H1 (cell line): ENCODE measurements around the gene RPGR. TPM values are rescaled to one million over a fixed set of nuclear protein-coding genes. Genes with fewer than 3 reads are reported as not detected.

ENCODE experiments used
- CTCF ChIA-PET: fragments of 300-600 bp; sonication (Branson Sonifier 250); formaldehyde crosslinking; loops from one replicate; lab custom pipeline; 2021; ENCODE audit not compliant: partially characterized antibody; lab: Charles Lee
- POLR2A ChIA-PET: fragments of 300-600 bp; sonication (Branson Sonifier 250); formaldehyde crosslinking; loops from one replicate; lab custom pipeline; 2021; ENCODE audit warnings: inconsistent platforms; ENCODE audit not compliant: partially characterized antibody; lab: Charles Lee
- DNase-seq, 2 experiments: peaks; one replicate each; pipeline versions ENCODE4 v3.0.0 to v3.0.0-alpha.2; 2010 to 2022; ENCODE audit warnings: low spot score in 2 of 2, low read depth in 1 of 2, mixed read lengths in 1 of 2
- FAIRE-seq: peaks from 2 replicates; lab custom pipeline; 2011; peaks lifted over from hg19 to GRCh38; lab: Jason Lieb, UNC
- H2AFZ ChIP-seq: 2 replicates; pipeline ENCODE4 v1.8.1; 2012; ENCODE audit warnings: low read length, inconsistent platforms
- H2AK5ac ChIP-seq: 2 replicates; pipeline ENCODE4 v1.6.1; 2013; ENCODE audit warnings: low read depth, low read length
- H2BK120ac ChIP-seq: replicated peaks from 2 replicates; pipeline ENCODE3; 2013; ENCODE audit warnings: low read depth, low read length, inconsistent platforms
- H2BK12ac ChIP-seq: 2 replicates; pipeline ENCODE4 v1.6.1; 2013; ENCODE audit warnings: low read depth, low read length
- H2BK15ac ChIP-seq: 2 replicates; pipeline ENCODE4 v1.6.1; 2013; ENCODE audit warnings: low read length
- H2BK20ac ChIP-seq: 2 replicates; pipeline ENCODE4 v1.6.1; 2013; ENCODE audit warnings: low read length
- H2BK5ac ChIP-seq: 2 replicates; pipeline ENCODE4 v1.6.1; 2013; ENCODE audit warnings: low read depth, low read length
- H3K14ac ChIP-seq: 2 replicates; pipeline ENCODE4 v1.6.1; 2013; ENCODE audit warnings: inconsistent platforms; ENCODE audit not compliant: insufficient read length
- H3K18ac ChIP-seq: 2 replicates; pipeline ENCODE4 v1.6.1; 2013; ENCODE audit warnings: low read length; ENCODE audit errors: extremely low read depth
- H3K23ac ChIP-seq: 2 replicates; pipeline ENCODE4 v1.6.1; 2013; ENCODE audit warnings: inconsistent platforms; ENCODE audit not compliant: insufficient read length
- H3K23me2 ChIP-seq: 2 replicates; pipeline ENCODE4 v1.6.1; 2013; ENCODE audit warnings: low read depth, low read length
- H3K27ac ChIP-seq: 2 replicates; pipeline ENCODE4 v1.6.1; 2011; ENCODE audit warnings: low read depth, low read length, inconsistent platforms
- H3K27me3 ChIP-seq, 4 experiments: replicated peaks in 1 of 4; 1 replicate in 1 of 4; 2 replicates in 3 of 4; pipeline versions ENCODE4 v1.6.1 to v1.8.1; 2011 to 2013; ENCODE audit warnings: low read length in 3 of 4, mild to moderate bottlenecking in 3 of 4, inconsistent platforms in 2 of 4, mixed read lengths in 2 of 4, moderate library complexity in 1 of 4; ENCODE audit not compliant: control insufficient read depth in 3 of 4, insufficient read depth in 3 of 4; ENCODE audit errors: extremely low read depth in 1 of 4
- H3K36me3 ChIP-seq, 4 experiments: 2 replicates each; pipeline versions ENCODE4 v1.6.1 to v1.8.1; 2011 to 2013; ENCODE audit warnings: mild to moderate bottlenecking in 4 of 4, low read length in 3 of 4, moderate library complexity in 2 of 4, control low read depth in 1 of 4, inconsistent platforms in 1 of 4; ENCODE audit not compliant: insufficient read depth in 4 of 4, control insufficient read depth in 2 of 4
- H3K4ac ChIP-seq: replicated peaks from 2 replicates; pipeline ENCODE3; 2013; ENCODE audit warnings: low read length, low read depth, mixed read lengths, inconsistent platforms; ENCODE audit not compliant: insufficient read length
- H3K4me1 ChIP-seq, 4 experiments: replicated peaks in 1 of 4; 1 replicate in 1 of 4; 2 replicates in 3 of 4; pipeline versions ENCODE4 v1.6.1 to v1.8.1; 2011 to 2013; ENCODE audit warnings: low read length in 3 of 4, inconsistent platforms in 2 of 4, mixed read lengths in 1 of 4; ENCODE audit not compliant: insufficient read depth in 4 of 4, control insufficient read depth in 3 of 4
- H3K4me2 ChIP-seq, 2 experiments: 2 replicates each; pipeline versions ENCODE4 v1.6.1 to v1.8.1; 2011 to 2013; ENCODE audit warnings: low read depth in 2 of 2, low read length in 2 of 2, control low read depth in 1 of 2, inconsistent platforms in 1 of 2, mild to moderate bottlenecking in 1 of 2; ENCODE audit not compliant: insufficient read depth in 1 of 2
- H3K4me3 ChIP-seq, 4 experiments: fragments of 200-600, 300-600 bp in 1 of 4; sonication (generic), shearing (Covaris generic), sonication (Bioruptor Twin) in 1 of 4; 2 replicates each; pipeline versions ENCODE4 v1.5.1 to v1.8.1; 2011 to 2016; ENCODE audit warnings: low read length in 4 of 4, low read depth in 3 of 4, control low read depth in 2 of 4, inconsistent platforms in 2 of 4, mild to moderate bottlenecking in 2 of 4, mixed read lengths in 1 of 4, moderate library complexity in 1 of 4; ENCODE audit not compliant: insufficient read depth in 2 of 4; ENCODE audit errors: extremely low read depth in 1 of 4
- H3K56ac ChIP-seq: replicated peaks from 2 replicates; pipeline ENCODE3; 2013; ENCODE audit warnings: low read depth, mild to moderate bottlenecking, mixed read lengths, low read length, inconsistent platforms; ENCODE audit not compliant: insufficient read length
- H3K79me1 ChIP-seq: 2 replicates; pipeline ENCODE4 v1.6.1; 2013; ENCODE audit warnings: low read depth, low read length, control low read depth
- H3K79me2 ChIP-seq, 2 experiments: 2 replicates each; pipeline versions ENCODE4 v1.6.1 to v1.8.1; 2012 to 2013; ENCODE audit warnings: low read length in 2 of 2, mild to moderate bottlenecking in 2 of 2, inconsistent platforms in 1 of 2; ENCODE audit not compliant: insufficient read depth in 2 of 2, control insufficient read depth in 1 of 2
- H3K9ac ChIP-seq, 4 experiments: replicated peaks in 1 of 4; 1 replicate in 1 of 4; 2 replicates in 3 of 4; pipeline versions ENCODE4 v1.6.1 to v1.8.1; 2011 to 2013; ENCODE audit warnings: low read depth in 3 of 4, low read length in 3 of 4, control low read depth in 2 of 4, mild to moderate bottlenecking in 2 of 4, moderate library complexity in 2 of 4, inconsistent platforms in 1 of 4; ENCODE audit errors: extremely low read depth in 1 of 4
- H3K9me3 ChIP-seq, 2 experiments: 2 replicates each; pipeline versions ENCODE4 v1.6.1 to v1.8.1; 2012 to 2013; ENCODE audit warnings: mild to moderate bottlenecking in 2 of 2, moderate library complexity in 2 of 2, control low read depth in 1 of 2, inconsistent platforms in 1 of 2, low read depth in 1 of 2, low read length in 1 of 2, mixed read lengths in 1 of 2; ENCODE audit not compliant: insufficient read depth in 2 of 2
- H4K20me1 ChIP-seq, 2 experiments: replicated peaks in 1 of 2; 2 replicates each; pipeline versions ENCODE3 to v1.8.1; 2011 to 2013; ENCODE audit warnings: inconsistent platforms in 2 of 2, low read length in 2 of 2, mild to moderate bottlenecking in 1 of 2; ENCODE audit not compliant: insufficient read depth in 2 of 2, control insufficient read depth in 1 of 2
- H4K5ac ChIP-seq: 2 replicates; pipeline ENCODE4 v1.6.1; 2013; ENCODE audit warnings: low read length, low read depth, mixed read lengths, inconsistent platforms; ENCODE audit not compliant: insufficient read length
- H4K8ac ChIP-seq: 2 replicates; pipeline ENCODE4 v1.8.0; 2013; ENCODE audit warnings: mild to moderate bottlenecking, moderate library complexity, low read length, inconsistent platforms; ENCODE audit not compliant: insufficient read depth; ENCODE audit errors: extremely low read depth
- H4K91ac ChIP-seq: replicated peaks from 2 replicates; pipeline ENCODE3; 2013; ENCODE audit warnings: low read length, mixed read lengths, inconsistent platforms; ENCODE audit not compliant: insufficient read length
- BCL11A ChIP-seq, 2 experiments: IDR thresholded peaks; one replicate each; pipeline ENCODE4 v1.6.1; 2011; ENCODE audit warnings: low read depth in 2 of 2, low read length in 2 of 2, mild to moderate bottlenecking in 2 of 2
- CBX5 ChIP-seq: fragments of 300-800, 300-1000 bp; sonication (generic); IDR thresholded peaks from 2 replicates; pipeline ENCODE4 v1.7.1; 2016; ENCODE audit warnings: antibody characterized with exemption, low read length, low read depth
- CHD2 ChIP-seq: IDR thresholded peaks from 2 replicates; pipeline ENCODE4 v1.6.1; 2012; ENCODE audit warnings: low read length, improper control_type of control experiment
- FOSL1 ChIP-seq: IDR thresholded peaks from 2 replicates; pipeline ENCODE4 v1.6.1; 2011; ENCODE audit warnings: mild to moderate bottlenecking, low read depth, low read length, moderate library complexity; ENCODE audit not compliant: insufficient read depth
- JUN ChIP-seq: IDR thresholded peaks from 2 replicates; pipeline ENCODE4 v1.6.1; 2011; ENCODE audit warnings: low read depth, mild to moderate bottlenecking, improper control_type of control experiment, low read length
- KDM4A ChIP-seq: IDR thresholded peaks from one replicate; pipeline ENCODE4 v1.7.1; 2012; ENCODE audit warnings: low read depth, mild to moderate bottlenecking, moderate library complexity, low read length, inconsistent platforms; ENCODE audit not compliant: severe bottlenecking
- RXRA ChIP-seq: IDR thresholded peaks from 2 replicates; pipeline ENCODE4 v1.6.1; 2011; ENCODE audit warnings: low read depth, mild to moderate bottlenecking, low read length, moderate library complexity; ENCODE audit not compliant: insufficient read depth
- SIRT6 ChIP-seq: IDR thresholded peaks from one replicate; pipeline ENCODE4 v1.7.1; 2012; ENCODE audit warnings: low read length, inconsistent platforms
- SIX5 ChIP-seq: IDR thresholded peaks from 2 replicates; pipeline ENCODE4 v1.6.1; 2011; ENCODE audit warnings: mild to moderate bottlenecking, low read depth, low read length
- SRF ChIP-seq: IDR thresholded peaks from 2 replicates; pipeline ENCODE4 v1.6.1; 2011; ENCODE audit warnings: mild to moderate bottlenecking, low read depth, low read length, moderate library complexity
- TAF7 ChIP-seq: optimal IDR thresholded peaks from 2 replicates; pipeline ENCODE3; 2011; ENCODE audit warnings: low read depth, mild to moderate bottlenecking, inconsistent platforms, low read length, moderate library complexity, borderline replicate concordance
- TCF12 ChIP-seq: IDR thresholded peaks from 2 replicates; pipeline ENCODE4 v1.6.1; 2011; ENCODE audit warnings: low read depth, mild to moderate bottlenecking, low read length
- YY1 ChIP-seq: IDR thresholded peaks from 2 replicates; pipeline ENCODE4 v1.6.1; 2011; ENCODE audit warnings: low read depth, mild to moderate bottlenecking, low read length
- WGBS, 2 experiments: shearing (Covaris generic) in 1 of 2; methylation state at CpG; one replicate each; pipeline versions ENCODE4 v1.1.6 to v1.1.7; 2013 to 2015; ENCODE audit warnings: low lambda C conversion rate in 2 of 2, mixed read lengths in 2 of 2, inconsistent platforms in 1 of 2, low coverage in 1 of 2, missing lambda C conversion rate in 1 of 2; ENCODE audit not compliant: insufficient replicate concordance in 2 of 2, insufficient coverage in 1 of 2, insufficient read length in 1 of 2; ENCODE audit errors: extremely low coverage in 1 of 2, missing lambda C conversion rate in 1 of 2; 5-methylcytosine and 5-hydroxymethylcytosine counted together
- polyA plus RNA-seq, 7 experiments: library from polyadenylated mRNA; depleted of rRNA in 3 of 7; stranded (reverse) in 5 of 7; unstranded in 2 of 7; fragments of >200 nt in 5 of 7; fragments of 200-250 nt in 2 of 7; gene quantifications; 1 replicate in 5 of 7; 2 replicates in 1 of 7; 4 replicates in 1 of 7; pipeline versions ENCODE4 v1.2.1 to v1.2.3, GENCODE V29; 2011 to 2013; ENCODE audit warnings: missing spikeins in 2 of 7, mixed read lengths in 2 of 7
- total RNA-seq: library from RNA; stranded (reverse); fragmentation: NEBNext Ultra II Directional; extraction: Animal tissue kit (Norgen Biotek cat#: 25700); gene quantifications from 2 replicates; pipeline ENCODE4 v1.2.1, GENCODE V29; 2021

RPGR gene
- total and polyA plus RNA-seq, 2 of the 8 experiments (the other 6 are each of a cell fraction or from before 2014, with no cell fraction given) = 1.6 to 10.0 TPM

DNA sequence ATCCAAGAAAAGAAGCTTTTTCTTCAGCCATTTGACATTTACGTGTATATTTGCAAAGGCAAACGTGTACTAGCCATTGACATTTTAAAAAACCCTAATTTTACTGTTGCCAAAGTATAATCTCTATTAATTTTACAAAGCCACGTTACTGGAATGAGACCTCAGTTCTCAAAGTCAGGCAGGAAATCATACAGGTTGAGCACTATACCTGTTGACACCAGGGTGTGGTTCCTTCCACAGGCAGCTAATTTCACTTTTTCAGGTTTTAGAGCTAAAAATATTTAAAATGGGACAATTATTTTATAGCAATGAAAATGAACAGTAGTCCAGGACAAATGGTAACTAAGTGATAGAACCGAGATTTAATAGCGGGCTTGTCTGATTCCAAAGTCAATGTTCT, 6.5 kb downstream of the RPGR start:
- Histone ChIP-seq H3K23ac (no peak overlapping the region), H2BK20ac (no peak overlapping the region), H3K18ac (no peak overlapping the region), H2AK5ac (no peak overlapping the region), H3K23me2 (no peaks in the 10 kb centered on the region), H2BK5ac (no peak overlapping the region), H2BK12ac (no peak overlapping the region), H3K9ac (no peak overlapping the region), H3K9me3 (no peaks in the 10 kb centered on the region), H3K14ac (no peak overlapping the region), H3K27me3 (no peaks in the 10 kb centered on the region), H3K36me3 (peaks cover 0 to 3% (median 0%) of the 10 kb centered on the region in 4 experiments; a peak in 1 of 8 replicates), H4K91ac (no peak overlapping the region), H2AFZ (no peak overlapping the region), H2BK120ac (no peak overlapping the region), H3K4ac (no peak overlapping the region), H3K79me2 (peaks cover 0 to 2% of the 10 kb centered on the region in 2 experiments; a peak in 1 of 4 replicates), H3K79me1 (no peaks in the 10 kb centered on the region), H4K5ac (no peak overlapping the region), H4K8ac (no peak overlapping the region), H2BK15ac (no peak overlapping the region), H4K20me1 (no peaks in the 10 kb centered on the region), H3K4me1 (no peaks in the 10 kb centered on the region; a peak in 1 of 7 replicates), H3K56ac (no peak overlapping the region), H3K4me2 (no peak overlapping the region), H3K27ac (no peak overlapping the region), H3K4me3 (no peak overlapping the region)
- ChIA-PET CTCF (interaction anchor here (1.3 kb wide), 1 partner anchor 17 kb away, joined by 4 read pairs; no protein-coding TSS in a partner anchor), POLR2A (no interaction called here)
- DNase-seq (no peak), FAIRE-seq (no peak)
- WGBS, 2 experiments = 92% methylated on average over 5 of the region's 5 CpGs; no CpG with 5 or more reads in 1 of the 2 experiments
- TF ChIP-seq TCF12 (no peak), BCL11A (IDR thresholded peaks at IDR 0.05; ENCODE audit: low read depth in 2 of 2, low read length in 2 of 2) (no peak), SRF (no peak), FOSL1 (no peak), CBX5 (no peak), CHD2 (no peak), SIRT6 (no peak), JUN (no peak), KDM4A (no peak), SIX5 (no peak), TAF7 (no peak), YY1 (no peak), RXRA (no peak)
